CD14-positive monocyte (primary cell): ENCODE measurements around the gene SMTNL1. TPM values are rescaled to one million over a fixed set of nuclear protein-coding genes. Genes with fewer than 3 reads are reported as not detected.

Experiments used
- DNase-seq, 3 donors: peaks; one replicate each; pipeline ENCODE4 v3.0.0-alpha.2; 2011 to 2022
- H2AFZ ChIP-seq: 2 replicates; pipeline ENCODE4 v1.6.0; 2012; ENCODE audit warnings: mild to moderate bottlenecking, low read depth, low read length, inconsistent platforms; ENCODE audit not compliant: insufficient read depth, poor library complexity, severe bottlenecking
- H3K27ac ChIP-seq, 2 donors: 1 replicate in 1 of 2; 2 replicates in 1 of 2; pipeline ENCODE4 v1.5.1; 2012 to 2013; ENCODE audit warnings: low read length in 2 of 2, control low read depth in 1 of 2, inconsistent platforms in 1 of 2, low read depth in 1 of 2, mild to moderate bottlenecking in 1 of 2
- H3K27me3 ChIP-seq, 2 donors: one replicate each; pipeline versions ENCODE4 v1.6.0 to v1.6.1; 2011 to 2013; ENCODE audit warnings: low read length in 2 of 2; ENCODE audit not compliant: control insufficient read depth in 2 of 2, insufficient read depth in 2 of 2
- H3K36me3 ChIP-seq, 2 donors: replicated peaks in 1 of 2; 1 replicate in 1 of 2; 2 replicates in 1 of 2; pipeline versions ENCODE4 v1.5.1 to v1.6.1; 2012 to 2013; ENCODE audit warnings: low read length in 2 of 2, control low read depth in 1 of 2, inconsistent platforms in 1 of 2, mild to moderate bottlenecking in 1 of 2; ENCODE audit not compliant: insufficient read depth in 2 of 2, control insufficient read depth in 1 of 2
- H3K4me1 ChIP-seq, 2 donors: 1 replicate in 1 of 2; 2 replicates in 1 of 2; pipeline versions ENCODE4 v1.5.1 to v1.6.1; 2012 to 2013; ENCODE audit warnings: low read length in 2 of 2, control low read depth in 1 of 2, inconsistent platforms in 1 of 2, mild to moderate bottlenecking in 1 of 2, moderate library complexity in 1 of 2; ENCODE audit not compliant: insufficient read depth in 2 of 2, control insufficient read depth in 1 of 2
- H3K4me2 ChIP-seq: replicated peaks from 2 replicates; pipeline ENCODE3; 2012; ENCODE audit warnings: low read length, moderate library complexity, mild to moderate bottlenecking; ENCODE audit not compliant: poor library complexity, severe bottlenecking; ENCODE audit errors: extremely low read depth
- H3K4me3 ChIP-seq, 3 experiments: fragments of 200-600 bp in 1 of 3; sonication (generic) in 1 of 3; replicated peaks in 1 of 3; 1 replicate in 2 of 3; 2 replicates in 1 of 3; pipeline ENCODE4 v1.5.1; 2011 to 2013; ENCODE audit warnings: low read length in 3 of 3, mild to moderate bottlenecking in 3 of 3, control low read depth in 2 of 3, low read depth in 2 of 3, inconsistent platforms in 1 of 3, moderate library complexity in 1 of 3
- H3K79me2 ChIP-seq: 2 replicates; pipeline ENCODE4 v1.6.0; 2012; ENCODE audit warnings: mild to moderate bottlenecking, control low read depth, inconsistent platforms, low read length, moderate library complexity; ENCODE audit not compliant: insufficient read depth
- H3K9ac ChIP-seq: 2 replicates; pipeline ENCODE4 v1.6.0; 2017; ENCODE audit warnings: low read length, mild to moderate bottlenecking; ENCODE audit not compliant: insufficient read depth, poor library complexity, severe bottlenecking
- H3K9me3 ChIP-seq, 2 donors: replicated peaks in 1 of 2; 1 replicate in 1 of 2; 2 replicates in 1 of 2; pipeline versions ENCODE4 v1.5.1 to v1.6.1; 2012 to 2013; ENCODE audit warnings: low read length in 2 of 2, control low read depth in 1 of 2; ENCODE audit not compliant: control insufficient read depth in 1 of 2, insufficient read depth in 1 of 2
- H4K20me1 ChIP-seq: 2 replicates; pipeline ENCODE4 v1.6.0; 2012; ENCODE audit warnings: mild to moderate bottlenecking, low read length, control low read depth, moderate library complexity; ENCODE audit not compliant: insufficient read depth
- H3K27ac Mint-ChIP-seq, 7 donors: one replicate each; pipeline ENCODE4 v1.8.0; 2020; ENCODE audit warnings: mild to moderate bottlenecking in 7 of 7, mixed read lengths in 7 of 7, moderate library complexity in 6 of 7, inconsistent platforms in 2 of 7
- H3K27me3 Mint-ChIP-seq, 3 donors: one replicate each; pipeline ENCODE4 v1.8.0; 2021 to 2022; ENCODE audit warnings: low read depth in 3 of 3, mild to moderate bottlenecking in 3 of 3, mixed read lengths in 3 of 3, moderate library complexity in 3 of 3, inconsistent platforms in 1 of 3
- H3K36me3 Mint-ChIP-seq, 2 donors: one replicate each; pipeline ENCODE4 v1.8.0; 2020; ENCODE audit warnings: mixed read lengths in 2 of 2, inconsistent platforms in 1 of 2, mild to moderate bottlenecking in 1 of 2
- H3K4me1 Mint-ChIP-seq: one replicate; pipeline ENCODE4 v1.8.0; 2020; ENCODE audit warnings: mild to moderate bottlenecking, mixed read lengths
- H3K4me3 Mint-ChIP-seq, 2 donors: one replicate each; pipeline ENCODE4 v1.8.0; 2020; ENCODE audit warnings: mild to moderate bottlenecking in 2 of 2, mixed read lengths in 2 of 2, moderate library complexity in 1 of 2
- H3K9me3 Mint-ChIP-seq, 7 donors: one replicate each; pipeline ENCODE4 v1.8.0; 2020 to 2022; ENCODE audit warnings: mixed read lengths in 7 of 7, mild to moderate bottlenecking in 6 of 7, moderate library complexity in 6 of 7, inconsistent platforms in 2 of 7
- CTCF ChIP-seq: fragments of 200-600 bp; IDR thresholded peaks from one replicate; pipeline ENCODE4 v1.8.0; 2022; ENCODE audit warnings: antibody characterized with exemption, mild to moderate bottlenecking
- WGBS: methylation state at CpG from one replicate; pipeline ENCODE4 v1.1.5; 2013; ENCODE audit warnings: missing lambda C conversion rate; ENCODE audit not compliant: insufficient coverage; 5-methylcytosine and 5-hydroxymethylcytosine counted together
- intact Hi-C, 2 donors: fragments of 100-400 bp; cut with micrococcal nuclease; formaldehyde crosslinking; loops; one replicate each; pipeline versions ENCODE4 v1.15.0 to v1.15.1; 2023
- polyA plus RNA-seq, 3 donors: library from polyadenylated mRNA; depleted of rRNA in 1 of 3; unstranded in 2 of 3; stranded (reverse) in 1 of 3; fragments of 300-500 nt in 2 of 3; fragments of >200 nt in 1 of 3; fragmentation: Illumina TruSeq in 2 of 3; gene quantifications; 1 replicate in 2 of 3; 2 replicates in 1 of 3; pipeline ENCODE4 v1.2.3, GENCODE V29; 2012 to 2021

SMTNL1 gene
- polyA plus RNA-seq, 3 donors = not detected

GRCh38 chr11:57500515-57500914 is 36.9 kb upstream of the SMTNL1 start:
- TF ChIP-seq CTCF = no peak
- no peak for DNase-seq
- H3K79me2 ChIP-seq = peaks cover 4% of the 10 kb centered on the region
- H4K20me1 ChIP-seq = no peaks in the 10 kb centered on the region
- H3K4me2 ChIP-seq = no peak overlapping the region
- Mint-ChIP-seq H3K9me3 (no peaks in the 10 kb centered on the region), H3K4me1 (peaks cover 8% of the 10 kb centered on the region), H3K36me3 (peaks cover 26 to 57% of the 10 kb centered on the region in 2 donors), H3K27me3 (peaks cover 0 to 1% (median 0%) of the 10 kb centered on the region in 3 donors), H3K27ac (peak overlapping the region in 3 of 7 donors; percentile 4 to 72 (median 23)), H3K4me3 (no peak overlapping the region)
- no peak overlapping the region for H3K27ac ChIP-seq
- peaks cover 4 to 10% of the 10 kb centered on the region in 2 donors for H3K4me1 ChIP-seq
- intact Hi-C loops = no loop called here
- H3K9ac ChIP-seq = no peak overlapping the region
- no peak overlapping the region for H3K4me3 ChIP-seq
- WGBS = 96% methylated on average over 6 of the region's 8 CpGs
- H3K36me3 ChIP-seq = peaks cover 14 to 36% of the 10 kb centered on the region in 2 donors
- no peaks in the 10 kb centered on the region for H3K27me3 ChIP-seq
- H2AFZ ChIP-seq = no peak overlapping the region
- H3K9me3 ChIP-seq = no peaks in the 10 kb centered on the region

DNA sequence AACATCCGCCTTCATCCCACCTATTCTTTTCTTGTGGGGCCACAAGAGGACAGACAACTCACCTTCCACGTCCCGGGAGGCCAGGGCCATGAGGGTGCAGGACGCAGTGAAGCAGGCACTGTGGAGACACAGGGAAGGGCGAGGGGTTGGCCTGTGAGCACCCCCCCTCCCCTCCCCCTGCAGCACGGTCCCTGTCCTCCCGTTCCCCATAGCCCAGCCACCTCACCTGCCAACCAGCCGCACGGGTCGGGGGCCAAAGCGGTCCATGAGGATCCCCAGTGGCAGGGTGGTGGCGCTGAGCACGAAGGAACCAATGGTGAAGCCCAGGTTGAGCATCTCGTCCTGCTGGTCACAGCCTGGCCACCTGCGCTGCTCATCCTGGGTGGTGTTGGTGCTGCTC is 36.5 kb upstream of the SMTNL1 start:
- intact Hi-C loops = no loop called here
- no peak overlapping the region for H2AFZ ChIP-seq
- no peak overlapping the region for H3K4me3 ChIP-seq
- H3K9ac ChIP-seq = no peak overlapping the region
- no peak for DNase-seq
- H3K27me3 ChIP-seq = no peaks in the 10 kb centered on the region
- H3K36me3 ChIP-seq = peaks cover 14 to 36% of the 10 kb centered on the region in 2 donors
- H3K27ac ChIP-seq = no peak overlapping the region
- H3K4me1 Mint-ChIP-seq = peaks cover 8% of the 10 kb centered on the region
- no peak overlapping the region for H3K27ac Mint-ChIP-seq
- peaks cover 0 to 1% (median 0%) of the 10 kb centered on the region in 3 donors for H3K27me3 Mint-ChIP-seq
- 97% methylated on average over 5 of the region's 15 CpGs for WGBS
- no peaks in the 10 kb centered on the region for H3K9me3 Mint-ChIP-seq
- H3K4me3 Mint-ChIP-seq = no peak overlapping the region
- no peaks in the 10 kb centered on the region for H4K20me1 ChIP-seq
- no peaks in the 10 kb centered on the region for H3K9me3 ChIP-seq
- peaks cover 7% of the 10 kb centered on the region for H3K79me2 ChIP-seq
- peaks cover 22 to 54% of the 10 kb centered on the region in 2 donors for H3K36me3 Mint-ChIP-seq
- H3K4me1 ChIP-seq = peaks cover 4 to 10% of the 10 kb centered on the region in 2 donors
- no peak for TF ChIP-seq CTCF
- H3K4me2 ChIP-seq = no peak overlapping the region
